ENCODE results near the gene PRKG1. TPM values are rescaled to one million over a fixed set of nuclear protein-coding genes. Genes with fewer than 3 reads are reported as not detected.

Gene PRKG1
- total and polyA plus RNA-seq, 2 experiments from 2014 or later = 18.2 to 21.1 TPM

DNA sequence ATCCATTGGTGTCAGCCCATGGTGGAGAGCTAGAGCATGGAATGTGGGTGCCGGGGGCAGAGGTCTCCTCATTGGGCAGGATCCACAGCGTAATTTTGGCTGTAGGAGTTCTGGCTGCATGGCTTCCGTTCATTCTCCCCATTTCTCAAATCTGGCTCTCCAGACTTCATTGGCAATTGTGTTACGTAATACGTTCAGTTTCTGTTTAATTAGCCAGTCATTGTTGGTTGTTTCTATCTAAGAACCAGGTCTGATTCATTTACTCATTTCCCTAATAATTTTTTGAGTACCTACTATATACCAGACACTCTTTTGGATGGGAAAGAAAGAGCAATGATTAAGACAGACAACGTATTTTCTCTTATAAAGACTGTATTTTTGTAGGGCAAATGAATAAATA lies 325.6 kb downstream of the PRKG1 start:
- ATAC-seq (no peak), DNase-seq (ENCODE audit: low spot score) (no peak)
- no peaks in the 10 kb centered on the region for H3K9me3 Mint-ChIP-seq
- Histone ChIP-seq H3F3A (replicated peaks; ENCODE audit: low read depth) (no peaks in the 10 kb centered on the region), H2AFZ (no peak overlapping the region), H3K36me3 (ENCODE audit: insufficient read depth) (no peaks in the 10 kb centered on the region), H3K27me3 (ENCODE audit: insufficient read depth) (no peaks in the 10 kb centered on the region), H3K79me2 (replicated peaks; ENCODE audit: insufficient read depth) (no peaks in the 10 kb centered on the region), H3K9me2 (ENCODE audit: insufficient read depth) (no peaks in the 10 kb centered on the region), H3K27ac (ENCODE audit: low read depth) (no peak overlapping the region), H3K4me2 (no peak overlapping the region), H3K4me1 (ENCODE audit: insufficient read depth) (peaks cover 7% of the 10 kb centered on the region; the same call in 1 of the 2 replicates), H4K20me1 (replicated peaks; ENCODE audit: insufficient read depth) (peaks cover 4% of the 10 kb centered on the region; the same call in 1 of the 2 replicates), H3K4me3 (no peak overlapping the region)
- no peaks in the 10 kb centered on the region for H3K27me3 Mint-ChIP-seq (ENCODE audit: insufficient read depth, low read depth, poor library complexity)
- H3K4me3 Mint-ChIP-seq = no peak overlapping the region
- no peaks in the 10 kb centered on the region for H3K36me3 Mint-ChIP-seq (ENCODE audit: low read depth)
- H3K27ac Mint-ChIP-seq = no peak overlapping the region
- H3K4me1 Mint-ChIP-seq = peaks cover 13% of the 10 kb centered on the region; the same call in 2 of the 3 replicates
- TF ChIP-seq, protein P1, sequence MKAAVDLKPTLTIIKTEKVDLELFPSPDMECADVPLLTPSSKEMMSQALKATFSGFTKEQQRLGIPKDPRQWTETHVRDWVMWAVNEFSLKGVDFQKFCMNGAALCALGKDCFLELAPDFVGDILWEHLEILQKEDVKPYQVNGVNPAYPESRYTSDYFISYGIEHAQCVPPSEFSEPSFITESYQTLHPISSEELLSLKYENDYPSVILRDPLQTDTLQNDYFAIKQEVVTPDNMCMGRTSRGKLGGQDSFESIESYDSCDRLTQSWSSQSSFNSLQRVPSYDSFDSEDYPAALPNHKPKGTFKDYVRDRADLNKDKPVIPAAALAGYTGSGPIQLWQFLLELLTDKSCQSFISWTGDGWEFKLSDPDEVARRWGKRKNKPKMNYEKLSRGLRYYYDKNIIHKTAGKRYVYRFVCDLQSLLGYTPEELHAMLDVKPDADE (IDR thresholded peaks at IDR 0.05) = no peak
- TF ChIP-seq EZH2phosphoT487 (IDR thresholded peaks at IDR 0.05; ENCODE audit: unreplicated experiment) = no peak
- no peak for TF ChIP-seq POLR2AphosphoS5 (IDR thresholded peaks at IDR 0.05; ENCODE audit: low read depth)
- TF ChIP-seq EZH2 (IDR thresholded peaks at IDR 0.05; ENCODE audit: low read depth, unreplicated experiment) = no peak
- no peak for TF ChIP-seq ZNF331 (CRISPR knock-in tag; IDR thresholded peaks at IDR 0.05; ENCODE audit: low read depth)
- TF ChIP-seq, protein P2, sequence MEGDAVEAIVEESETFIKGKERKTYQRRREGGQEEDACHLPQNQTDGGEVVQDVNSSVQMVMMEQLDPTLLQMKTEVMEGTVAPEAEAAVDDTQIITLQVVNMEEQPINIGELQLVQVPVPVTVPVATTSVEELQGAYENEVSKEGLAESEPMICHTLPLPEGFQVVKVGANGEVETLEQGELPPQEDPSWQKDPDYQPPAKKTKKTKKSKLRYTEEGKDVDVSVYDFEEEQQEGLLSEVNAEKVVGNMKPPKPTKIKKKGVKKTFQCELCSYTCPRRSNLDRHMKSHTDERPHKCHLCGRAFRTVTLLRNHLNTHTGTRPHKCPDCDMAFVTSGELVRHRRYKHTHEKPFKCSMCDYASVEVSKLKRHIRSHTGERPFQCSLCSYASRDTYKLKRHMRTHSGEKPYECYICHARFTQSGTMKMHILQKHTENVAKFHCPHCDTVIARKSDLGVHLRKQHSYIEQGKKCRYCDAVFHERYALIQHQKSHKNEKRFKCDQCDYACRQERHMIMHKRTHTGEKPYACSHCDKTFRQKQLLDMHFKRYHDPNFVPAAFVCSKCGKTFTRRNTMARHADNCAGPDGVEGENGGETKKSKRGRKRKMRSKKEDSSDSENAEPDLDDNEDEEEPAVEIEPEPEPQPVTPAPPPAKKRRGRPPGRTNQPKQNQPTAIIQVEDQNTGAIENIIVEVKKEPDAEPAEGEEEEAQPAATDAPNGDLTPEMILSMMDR (conservative IDR thresholded peaks at IDR 0.05; ENCODE audit: low read depth in 2 of 2) = no peak
- no peak for TF ChIP-seq JUNB (IDR thresholded peaks at IDR 0.05; ENCODE audit: unreplicated experiment)
- TF ChIP-seq, protein P3, sequence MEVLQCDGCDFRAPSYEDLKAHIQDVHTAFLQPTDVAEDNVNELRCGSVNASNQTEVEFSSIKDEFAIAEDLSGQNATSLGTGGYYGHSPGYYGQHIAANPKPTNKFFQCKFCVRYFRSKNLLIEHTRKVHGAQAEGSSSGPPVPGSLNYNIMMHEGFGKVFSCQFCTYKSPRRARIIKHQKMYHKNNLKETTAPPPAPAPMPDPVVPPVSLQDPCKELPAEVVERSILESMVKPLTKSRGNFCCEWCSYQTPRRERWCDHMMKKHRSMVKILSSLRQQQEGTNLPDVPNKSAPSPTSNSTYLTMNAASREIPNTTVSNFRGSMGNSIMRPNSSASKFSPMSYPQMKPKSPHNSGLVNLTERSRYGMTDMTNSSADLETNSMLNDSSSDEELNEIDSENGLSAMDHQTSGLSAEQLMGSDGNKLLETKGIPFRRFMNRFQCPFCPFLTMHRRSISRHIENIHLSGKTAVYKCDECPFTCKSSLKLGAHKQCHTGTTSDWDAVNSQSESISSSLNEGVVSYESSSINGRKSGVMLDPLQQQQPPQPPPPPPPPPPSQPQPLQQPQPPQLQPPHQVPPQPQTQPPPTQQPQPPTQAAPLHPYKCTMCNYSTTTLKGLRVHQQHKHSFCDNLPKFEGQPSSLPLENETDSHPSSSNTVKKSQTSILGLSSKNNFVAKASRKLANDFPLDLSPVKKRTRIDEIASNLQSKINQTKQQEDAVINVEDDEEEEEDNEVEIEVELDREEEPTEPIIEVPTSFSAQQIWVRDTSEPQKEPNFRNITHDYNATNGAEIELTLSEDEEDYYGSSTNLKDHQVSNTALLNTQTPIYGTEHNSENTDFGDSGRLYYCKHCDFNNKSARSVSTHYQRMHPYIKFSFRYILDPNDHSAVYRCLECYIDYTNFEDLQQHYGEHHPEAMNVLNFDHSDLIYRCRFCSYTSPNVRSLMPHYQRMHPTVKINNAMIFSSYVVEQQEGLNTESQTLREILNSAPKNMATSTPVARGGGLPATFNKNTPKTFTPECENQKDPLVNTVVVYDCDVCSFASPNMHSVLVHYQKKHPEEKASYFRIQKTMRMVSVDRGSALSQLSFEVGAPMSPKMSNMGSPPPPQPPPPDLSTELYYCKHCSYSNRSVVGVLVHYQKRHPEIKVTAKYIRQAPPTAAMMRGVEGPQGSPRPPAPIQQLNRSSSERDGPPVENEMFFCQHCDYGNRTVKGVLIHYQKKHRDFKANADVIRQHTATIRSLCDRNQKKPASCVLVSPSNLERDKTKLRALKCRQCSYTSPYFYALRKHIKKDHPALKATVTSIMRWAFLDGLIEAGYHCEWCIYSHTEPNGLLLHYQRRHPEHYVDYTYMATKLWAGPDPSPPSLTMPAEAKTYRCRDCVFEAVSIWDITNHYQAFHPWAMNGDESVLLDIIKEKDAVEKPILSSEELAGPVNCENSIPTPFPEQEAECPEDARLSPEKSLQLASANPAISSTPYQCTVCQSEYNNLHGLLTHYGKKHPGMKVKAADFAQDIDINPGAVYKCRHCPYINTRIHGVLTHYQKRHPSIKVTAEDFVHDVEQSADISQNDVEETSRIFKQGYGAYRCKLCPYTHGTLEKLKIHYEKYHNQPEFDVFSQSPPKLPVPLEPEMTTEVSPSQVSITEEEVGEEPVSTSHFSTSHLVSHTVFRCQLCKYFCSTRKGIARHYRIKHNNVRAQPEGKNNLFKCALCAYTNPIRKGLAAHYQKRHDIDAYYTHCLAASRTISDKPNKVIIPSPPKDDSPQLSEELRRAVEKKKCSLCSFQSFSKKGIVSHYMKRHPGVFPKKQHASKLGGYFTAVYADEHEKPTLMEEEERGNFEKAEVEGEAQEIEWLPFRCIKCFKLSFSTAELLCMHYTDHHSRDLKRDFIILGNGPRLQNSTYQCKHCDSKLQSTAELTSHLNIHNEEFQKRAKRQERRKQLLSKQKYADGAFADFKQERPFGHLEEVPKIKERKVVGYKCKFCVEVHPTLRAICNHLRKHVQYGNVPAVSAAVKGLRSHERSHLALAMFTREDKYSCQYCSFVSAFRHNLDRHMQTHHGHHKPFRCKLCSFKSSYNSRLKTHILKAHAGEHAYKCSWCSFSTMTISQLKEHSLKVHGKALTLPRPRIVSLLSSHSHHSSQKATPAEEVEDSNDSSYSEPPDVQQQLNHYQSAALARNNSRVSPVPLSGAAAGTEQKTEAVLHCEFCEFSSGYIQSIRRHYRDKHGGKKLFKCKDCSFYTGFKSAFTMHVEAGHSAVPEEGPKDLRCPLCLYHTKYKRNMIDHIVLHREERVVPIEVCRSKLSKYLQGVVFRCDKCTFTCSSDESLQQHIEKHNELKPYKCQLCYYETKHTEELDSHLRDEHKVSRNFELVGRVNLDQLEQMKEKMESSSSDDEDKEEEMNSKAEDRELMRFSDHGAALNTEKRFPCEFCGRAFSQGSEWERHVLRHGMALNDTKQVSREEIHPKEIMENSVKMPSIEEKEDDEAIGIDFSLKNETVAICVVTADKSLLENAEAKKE (CRISPR knock-in tag; IDR thresholded peaks at IDR 0.05) = no peak
- TF ChIP-seq CREB1 (CRISPR knock-in tag; IDR thresholded peaks at IDR 0.05; ENCODE audit: low read depth) = no peak
- TF ChIP-seq ZNF114 (CRISPR knock-in tag; IDR thresholded peaks at IDR 0.05) = no peak
- TF ChIP-seq NANOG (IDR thresholded peaks at IDR 0.05; ENCODE audit: borderline replicate concordance) = no peak
- TF ChIP-seq, protein P4, sequence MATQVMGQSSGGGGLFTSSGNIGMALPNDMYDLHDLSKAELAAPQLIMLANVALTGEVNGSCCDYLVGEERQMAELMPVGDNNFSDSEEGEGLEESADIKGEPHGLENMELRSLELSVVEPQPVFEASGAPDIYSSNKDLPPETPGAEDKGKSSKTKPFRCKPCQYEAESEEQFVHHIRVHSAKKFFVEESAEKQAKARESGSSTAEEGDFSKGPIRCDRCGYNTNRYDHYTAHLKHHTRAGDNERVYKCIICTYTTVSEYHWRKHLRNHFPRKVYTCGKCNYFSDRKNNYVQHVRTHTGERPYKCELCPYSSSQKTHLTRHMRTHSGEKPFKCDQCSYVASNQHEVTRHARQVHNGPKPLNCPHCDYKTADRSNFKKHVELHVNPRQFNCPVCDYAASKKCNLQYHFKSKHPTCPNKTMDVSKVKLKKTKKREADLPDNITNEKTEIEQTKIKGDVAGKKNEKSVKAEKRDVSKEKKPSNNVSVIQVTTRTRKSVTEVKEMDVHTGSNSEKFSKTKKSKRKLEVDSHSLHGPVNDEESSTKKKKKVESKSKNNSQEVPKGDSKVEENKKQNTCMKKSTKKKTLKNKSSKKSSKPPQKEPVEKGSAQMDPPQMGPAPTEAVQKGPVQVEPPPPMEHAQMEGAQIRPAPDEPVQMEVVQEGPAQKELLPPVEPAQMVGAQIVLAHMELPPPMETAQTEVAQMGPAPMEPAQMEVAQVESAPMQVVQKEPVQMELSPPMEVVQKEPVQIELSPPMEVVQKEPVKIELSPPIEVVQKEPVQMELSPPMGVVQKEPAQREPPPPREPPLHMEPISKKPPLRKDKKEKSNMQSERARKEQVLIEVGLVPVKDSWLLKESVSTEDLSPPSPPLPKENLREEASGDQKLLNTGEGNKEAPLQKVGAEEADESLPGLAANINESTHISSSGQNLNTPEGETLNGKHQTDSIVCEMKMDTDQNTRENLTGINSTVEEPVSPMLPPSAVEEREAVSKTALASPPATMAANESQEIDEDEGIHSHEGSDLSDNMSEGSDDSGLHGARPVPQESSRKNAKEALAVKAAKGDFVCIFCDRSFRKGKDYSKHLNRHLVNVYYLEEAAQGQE (IDR thresholded peaks at IDR 0.05; ENCODE audit: unreplicated experiment) = no peak

Data from GM23338 (cell line).